GM21447 (cell line): Measurements from ENCODE around the gene RELB.

ENCODE experiments used
- ATAC-seq: cut with Tn5 transposase; IDR thresholded peaks from one replicate; pipeline ENCODE4 v1.9.1; 2021; ENCODE audit not compliant: unreplicated experiment

Gene RELB

GRCh38 chr19:45019187-45019586, 17.9 kb downstream of the RELB start:
- ATAC-seq = no peak

GRCh38 chr19:45020071-45020470, 18.8 kb downstream of the RELB start:
- ATAC-seq = no peak

DNA sequence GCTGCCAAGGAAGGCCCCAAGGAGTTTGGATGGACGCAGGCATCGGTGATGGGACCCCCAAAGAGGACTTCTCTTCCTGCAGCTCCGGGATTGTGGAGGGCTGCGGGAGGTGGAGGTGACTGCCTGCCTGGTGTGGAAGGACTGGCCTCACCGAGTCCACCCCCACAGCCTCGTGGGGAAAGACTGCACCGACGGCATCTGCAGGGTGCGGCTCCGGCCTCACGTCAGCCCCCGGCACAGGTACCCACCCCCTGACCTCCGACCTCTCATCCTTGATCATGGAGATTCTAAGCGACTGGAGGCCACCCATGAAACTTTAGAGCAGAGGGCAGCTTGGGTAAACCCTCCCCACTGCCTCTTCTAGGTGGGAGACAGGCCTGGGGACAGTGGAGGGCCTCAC, 20.7 kb downstream of the RELB start:
- no peak for ATAC-seq

DNA sequence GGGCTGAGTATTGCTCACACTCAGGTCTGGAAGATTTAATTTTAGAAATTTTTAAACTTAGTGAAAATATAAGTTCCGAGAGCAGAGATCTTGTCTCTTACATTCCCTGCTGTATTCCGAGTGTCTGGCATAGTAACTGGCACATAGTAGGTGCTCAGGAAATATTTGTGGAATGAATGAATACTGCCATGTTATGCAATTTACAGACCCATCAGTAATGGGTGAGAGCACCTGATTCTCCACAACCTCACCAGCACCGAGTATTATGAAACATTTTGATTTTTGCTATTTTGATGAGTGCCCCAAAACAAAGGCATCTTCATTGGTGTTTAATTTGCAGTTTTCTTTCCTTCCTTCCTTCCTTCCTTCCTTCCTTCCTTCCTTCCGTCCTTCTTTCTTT, 21.8 kb downstream of the RELB start:
- no peak for ATAC-seq

GRCh38 chr19:45025264-45025663, 24.0 kb downstream of the RELB start:
- no peak for ATAC-seq

- no peak for ATAC-seq
These were observed 26.1 kb downstream of the RELB start for GRCh38 chr19:45027371-45027770.

- no peak for ATAC-seq
These were observed 29.6 kb downstream of the RELB start for GRCh38 chr19:45030825-45031224.

- ATAC-seq = no peak
These were observed 31.2 kb downstream of the RELB start for GRCh38 chr19:45032421-45032820.

DNA sequence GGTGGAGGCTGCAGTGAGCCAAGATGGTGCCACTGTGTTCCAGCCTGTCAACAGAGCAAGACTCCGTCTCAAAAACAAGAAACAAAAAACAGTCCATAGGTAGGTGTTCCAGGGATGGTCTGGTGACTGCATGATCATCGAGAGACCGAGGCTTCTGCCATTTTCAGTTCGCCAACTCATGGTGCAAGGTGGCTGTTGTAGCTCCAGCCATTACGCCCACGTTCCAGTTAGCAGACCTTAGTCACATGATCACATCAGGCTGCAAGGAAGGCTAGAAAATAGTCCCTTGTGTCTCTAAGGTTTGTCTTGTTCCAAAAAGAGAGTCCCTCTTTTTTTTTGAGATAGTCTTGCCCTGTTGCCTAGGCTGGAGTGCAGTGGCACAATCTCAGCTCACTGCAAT, 34.5 kb downstream of the RELB start:
- no peak for ATAC-seq

GRCh38 chr19:45037393-45038169, 36.3 kb downstream of the RELB start:
- ATAC-seq = no peak

DNA sequence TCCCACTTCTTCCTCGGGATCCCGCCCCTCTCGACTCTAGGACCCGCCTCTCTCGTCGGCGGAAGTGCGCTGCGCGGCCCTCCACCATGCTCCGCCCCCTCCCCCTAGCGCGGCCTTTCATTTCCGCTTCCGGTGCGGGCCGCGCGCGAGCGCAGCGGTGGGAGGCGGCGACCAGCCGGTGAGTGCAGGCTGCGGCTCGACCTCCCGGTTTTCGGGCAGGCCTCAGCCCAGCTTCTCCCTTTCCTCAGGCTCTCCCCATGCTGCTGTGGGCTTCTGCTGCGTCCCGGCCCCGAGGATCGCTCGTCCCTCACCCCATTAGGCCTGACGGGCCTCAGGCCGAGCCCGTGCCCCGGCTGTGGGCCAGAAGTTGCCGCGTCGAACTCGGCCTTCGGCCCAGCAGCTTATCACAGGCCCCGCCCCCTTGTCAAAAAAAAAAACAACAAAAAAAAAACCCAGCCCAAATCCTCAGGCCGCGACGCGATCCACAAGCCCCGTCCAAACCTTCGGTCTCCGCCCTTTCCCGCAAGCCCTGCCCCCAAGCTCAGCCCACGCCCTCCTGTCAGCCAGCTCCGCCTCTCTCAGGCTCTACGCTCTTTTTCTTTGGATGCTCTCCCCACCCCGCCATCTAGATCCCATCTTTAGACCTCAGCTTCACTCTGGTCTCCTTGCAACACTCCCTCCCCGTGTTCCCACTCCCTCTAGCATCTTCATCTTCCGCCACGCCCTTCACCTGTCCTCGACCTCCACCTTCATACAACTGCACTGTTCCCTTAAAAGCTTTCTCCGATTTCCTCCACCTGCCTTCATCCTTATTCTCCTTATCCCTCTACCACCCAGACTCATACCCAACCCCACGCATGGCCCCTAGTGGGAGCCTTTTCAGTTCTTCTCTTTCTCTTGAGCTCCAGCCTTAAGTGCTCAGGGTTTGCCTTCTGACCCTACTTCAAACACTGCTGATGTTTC, 37.9 kb downstream of the RELB start, which contains the start of gene CLASRP:
Gene CLASRP, plus strand, starts transcription at position 115 of the 963 bp plus-strand sequence. CDS start 1,168 bp downstream, outside the sequence.
- ATAC-seq = peak; percentile 87

- no peak for ATAC-seq
These were observed 39.0 kb downstream of the RELB start for GRCh38 chr19:45040059-45040771.

- ATAC-seq = no peak
These were observed 39.9 kb downstream of the RELB start for GRCh38 chr19:45041125-45041524.

DNA sequence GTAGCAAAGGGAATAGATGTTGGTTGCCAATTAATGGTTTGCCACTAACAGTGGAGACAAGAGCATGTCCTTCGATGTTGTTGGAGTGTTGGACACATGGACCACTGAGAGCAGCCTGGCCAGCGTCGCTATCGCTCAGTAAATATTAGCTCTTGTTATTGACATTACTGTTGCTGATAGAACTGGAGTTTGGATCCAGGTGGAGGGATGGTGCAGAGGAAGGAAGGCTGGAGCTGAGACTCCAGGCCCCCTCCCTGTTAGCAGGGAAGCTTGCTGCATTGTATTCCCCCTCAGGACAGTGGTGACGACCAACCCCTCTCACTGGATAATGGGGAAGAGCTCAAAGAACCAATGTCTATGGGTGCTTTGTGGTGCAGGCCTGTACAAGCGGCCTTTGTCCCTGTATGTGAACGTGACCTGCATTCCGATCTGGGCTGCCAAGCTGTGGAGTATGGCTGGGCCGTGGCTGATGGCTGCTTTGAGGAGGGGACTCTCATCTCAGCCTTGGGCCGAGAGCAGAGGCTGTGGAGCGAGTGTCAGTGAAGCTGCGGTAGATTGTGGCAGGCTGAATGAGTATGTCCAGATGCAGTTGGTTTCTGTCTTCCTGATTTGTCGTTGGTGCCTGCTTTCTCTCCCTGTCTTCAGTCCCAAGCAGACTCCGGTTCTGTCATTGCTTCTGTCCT, 44.5 kb downstream of the RELB start:
- ATAC-seq = no peak

DNA sequence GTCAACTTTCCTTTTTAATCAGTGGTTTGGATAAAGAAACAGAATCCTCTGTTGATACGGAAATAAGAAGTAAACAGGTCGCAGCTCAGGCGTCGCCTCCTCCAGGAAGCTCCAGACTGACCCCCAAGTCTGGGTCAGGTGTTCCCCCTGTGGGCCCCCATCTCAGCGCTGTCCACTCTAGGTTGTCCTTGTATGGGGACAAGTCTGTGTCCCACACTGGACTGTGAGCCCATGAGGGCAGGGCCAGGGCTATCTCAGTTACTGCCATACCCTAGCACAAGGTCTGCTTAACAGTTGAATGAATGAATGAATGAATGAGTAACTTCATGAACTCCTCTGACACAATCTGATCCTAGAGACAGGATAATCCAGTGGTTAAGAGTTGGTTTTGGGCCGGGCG, 45.1 kb downstream of the RELB start:
- ATAC-seq = no peak

- peak; percentile 58 for ATAC-seq
These were observed 46.0 kb downstream of the RELB start for GRCh38 chr19:45047188-45047797.

GRCh38 chr19:45049073-45049736, 47.9 kb downstream of the RELB start:
- no peak for ATAC-seq

GRCh38 chr19:45050036-45050435, 48.8 kb downstream of the RELB start:
- no peak for ATAC-seq

- no peak for ATAC-seq
These were observed 50.8 kb downstream of the RELB start for GRCh38 chr19:45051929-45052579.
